Stimulated activated CD4-positive, alpha-beta T cell treated with anti-CD3 and anti-CD28 coated beads, Interleukin-1b, Interleukin-23, amount 100 ng/mL, for 24 hours (primary cell): ENCODE measurements around the gene CNN3.

ENCODE experiments used
- DNase-seq, 4 experiments: peaks; one replicate each; pipeline ENCODE4 v3.0.0-alpha.2; 2020; ENCODE audit warnings: low read depth in 4 of 4, low spot score in 1 of 4

CNN3 gene

DNA sequence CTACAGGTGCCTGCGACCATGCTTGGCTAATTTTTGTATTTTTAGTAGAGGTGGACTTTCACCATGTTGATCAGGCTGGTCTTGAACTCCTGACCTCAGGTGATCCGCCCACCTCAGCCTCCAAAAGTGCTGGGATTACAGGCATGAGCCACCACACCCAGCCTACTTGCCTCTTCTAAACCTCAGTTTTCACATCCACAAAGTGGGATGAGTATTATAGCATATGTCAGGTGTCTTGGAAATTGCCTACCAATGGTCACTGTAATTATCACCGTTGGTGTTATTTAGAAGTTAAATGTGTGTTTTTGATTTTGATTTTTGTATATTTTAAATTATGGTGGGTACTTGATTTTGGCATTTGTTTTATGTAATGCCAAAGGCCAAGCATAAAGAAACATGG lies 70.0 kb downstream of the CNN3 start:
- DNase-seq: no peak

GRCh38 chr1:94856004-94856403 lies 70.9 kb downstream of the CNN3 start:
- no peak for DNase-seq

GRCh38 chr1:94855307-94855700 lies 71.6 kb downstream of the CNN3 start:
- no peak for DNase-seq

DNA sequence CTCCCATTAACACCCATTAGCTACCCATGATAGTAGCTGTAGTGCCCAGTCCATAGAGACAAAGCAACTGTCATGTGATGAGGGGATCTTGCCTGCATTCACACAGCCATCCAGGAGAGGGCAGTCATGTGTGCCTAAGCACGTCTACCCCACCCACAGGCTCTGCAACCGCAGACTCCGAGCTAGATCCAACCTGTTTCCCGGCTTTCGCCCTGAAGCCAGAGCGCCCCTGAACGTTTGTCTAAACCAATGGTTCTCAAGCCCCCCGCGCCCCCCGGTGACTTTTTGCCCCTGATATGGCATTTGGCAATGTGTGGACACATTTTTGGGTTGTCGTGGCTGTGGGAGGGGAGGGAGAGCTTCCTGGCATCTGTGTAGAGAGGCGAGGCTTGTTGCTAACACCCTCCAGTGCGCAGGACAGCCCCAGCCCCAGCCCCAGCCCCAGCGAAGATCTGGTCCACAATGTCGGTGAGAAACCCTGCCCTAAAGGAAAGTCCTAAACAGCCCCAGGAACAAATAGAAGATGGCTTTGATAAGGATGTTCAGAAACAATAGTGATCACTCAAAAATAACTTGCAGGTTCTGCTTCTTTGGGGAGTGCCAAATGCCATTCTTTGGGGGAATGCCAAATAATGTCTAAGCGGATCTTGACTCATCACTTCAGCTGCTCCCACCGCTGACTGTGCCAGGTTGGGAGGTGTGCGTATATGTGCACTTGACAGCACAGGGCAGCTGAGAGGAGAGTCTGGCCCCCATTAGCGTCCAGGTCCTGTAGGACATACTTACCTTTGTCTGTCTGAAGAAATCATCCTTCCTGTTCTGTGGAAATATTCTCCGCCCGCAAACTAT lies 72.2 kb downstream of the CNN3 start:
- DNase-seq: peak; percentile 46 to 62 (median 56)

DNA sequence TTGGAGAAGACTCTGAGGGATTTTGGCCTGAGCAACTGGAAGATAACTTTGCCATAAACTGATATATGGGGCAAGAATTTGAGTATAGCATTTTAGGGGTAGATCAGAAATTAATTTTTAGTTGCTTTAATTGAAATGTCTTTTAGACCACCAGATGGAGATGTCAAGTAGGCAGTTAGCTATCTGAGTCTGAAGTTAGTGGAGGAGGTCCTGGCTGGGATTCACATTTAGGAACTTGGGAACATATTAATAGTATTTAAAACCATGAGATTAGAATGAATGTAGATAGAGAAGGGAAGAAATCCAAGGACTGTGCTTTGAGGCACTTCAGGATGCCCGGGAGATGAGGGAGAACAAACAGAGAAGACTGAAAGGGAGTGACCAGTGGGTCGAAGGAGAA lies 74.1 kb downstream of the CNN3 start:
- DNase-seq: no peak

DNA sequence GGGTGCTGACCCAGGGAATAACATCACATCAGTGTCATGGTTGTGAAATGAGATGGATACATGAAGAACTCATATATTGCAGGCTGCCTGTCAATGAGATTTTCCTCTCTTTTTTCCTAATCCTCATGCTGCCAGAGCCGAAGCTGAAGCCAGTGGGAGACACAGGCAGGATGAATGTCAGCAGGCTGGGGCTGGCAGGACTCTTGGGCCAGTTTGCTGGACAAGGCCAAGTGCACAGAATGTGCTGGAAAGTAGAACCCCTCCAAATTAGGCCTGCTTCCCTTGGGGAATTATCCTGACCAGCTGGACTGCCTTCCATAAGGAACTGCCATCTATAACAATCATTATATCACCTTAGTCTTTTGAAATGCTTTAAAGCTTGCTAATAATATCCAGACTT lies 75.3 kb downstream of the CNN3 start:
- DNase-seq: no peak
